Measurements from ENCODE around the gene PDIA5.
"Not testable (repeated sequence)": the region's sequence is repeated elsewhere in the genome, so short reads cannot be mapped to it uniquely, and the experiment has no call there.

Gene PDIA5

GRCh38 chr3:123099331-123100192, 32.7 kb downstream of the PDIA5 start:
- Mint-ChIP-seq H3K4me3 (no peak overlapping the region), H3K36me3 (ENCODE audit: low read depth) (peaks cover 7% of the 10 kb centered on the region), H3K4me1 (ENCODE audit: low read depth) (no peaks in the 10 kb centered on the region), H3K27ac (no peak overlapping the region), H3K9me3 (no peaks in the 10 kb centered on the region), H3K27me3 (ENCODE audit: low read depth) (no peaks in the 10 kb centered on the region)
- no peak for DNase-seq (ENCODE audit: low spot score)

DNA sequence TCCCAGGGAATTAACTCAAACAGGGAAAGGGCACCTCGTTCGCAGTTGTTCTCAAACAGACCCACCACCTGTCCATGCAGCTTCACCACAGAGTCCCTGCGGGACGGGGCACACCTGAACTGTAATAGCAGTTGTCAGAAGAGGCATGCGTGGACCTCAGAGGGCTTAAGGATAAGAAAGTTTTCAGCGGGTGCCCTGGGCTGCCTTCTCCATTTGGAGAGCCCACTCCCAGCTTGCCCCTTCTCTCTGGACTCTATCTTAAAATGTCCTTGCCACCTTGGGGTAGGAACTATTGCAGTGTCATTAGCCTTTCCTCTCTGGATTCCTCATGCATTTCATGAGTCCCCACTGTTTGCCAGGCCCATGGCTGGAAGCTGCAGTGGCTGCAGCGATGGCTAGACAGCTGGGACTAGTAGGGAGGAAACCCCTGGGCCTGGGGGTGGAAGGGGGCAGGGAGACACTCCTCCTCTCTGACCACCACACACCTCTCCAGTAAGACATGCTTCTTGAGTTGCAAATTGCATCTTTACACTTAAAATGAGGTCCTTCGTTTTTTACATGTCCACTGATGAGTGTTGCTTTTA, 33.5 kb downstream of the PDIA5 start:
- no peak overlapping the region for H3K27ac Mint-ChIP-seq
- H3K27me3 Mint-ChIP-seq (ENCODE audit: low read depth): no peaks in the 10 kb centered on the region
- H3K36me3 Mint-ChIP-seq (ENCODE audit: low read depth): peaks cover 7% of the 10 kb centered on the region
- H3K9me3 Mint-ChIP-seq: no peaks in the 10 kb centered on the region
- H3K4me3 Mint-ChIP-seq: no peak overlapping the region
- DNase-seq (ENCODE audit: low spot score): no peak
- no peaks in the 10 kb centered on the region for H3K4me1 Mint-ChIP-seq (ENCODE audit: low read depth)

GRCh38 chr3:123102249-123102648, 35.4 kb downstream of the PDIA5 start:
- no peaks in the 10 kb centered on the region for H3K27me3 Mint-ChIP-seq (ENCODE audit: low read depth)
- H3K4me1 Mint-ChIP-seq (ENCODE audit: low read depth): no peaks in the 10 kb centered on the region
- no peaks in the 10 kb centered on the region for H3K9me3 Mint-ChIP-seq
- no peak overlapping the region for H3K27ac Mint-ChIP-seq
- no peak overlapping the region for H3K4me3 Mint-ChIP-seq
- no peak for DNase-seq (ENCODE audit: low spot score)
- H3K36me3 Mint-ChIP-seq (ENCODE audit: low read depth): peaks cover 12% of the 10 kb centered on the region

- H3K9me3 Mint-ChIP-seq: no peaks in the 10 kb centered on the region
- no peak overlapping the region for H3K4me3 Mint-ChIP-seq
- no peak for DNase-seq (ENCODE audit: low spot score)
- H3K4me1 Mint-ChIP-seq (ENCODE audit: low read depth): no peaks in the 10 kb centered on the region
- peaks cover 12% of the 10 kb centered on the region for H3K36me3 Mint-ChIP-seq (ENCODE audit: low read depth)
- H3K27me3 Mint-ChIP-seq (ENCODE audit: low read depth): no peaks in the 10 kb centered on the region
- no peak overlapping the region for H3K27ac Mint-ChIP-seq
These were observed 36.0 kb downstream of the PDIA5 start for GRCh38 chr3:123102826-123103225.

DNA sequence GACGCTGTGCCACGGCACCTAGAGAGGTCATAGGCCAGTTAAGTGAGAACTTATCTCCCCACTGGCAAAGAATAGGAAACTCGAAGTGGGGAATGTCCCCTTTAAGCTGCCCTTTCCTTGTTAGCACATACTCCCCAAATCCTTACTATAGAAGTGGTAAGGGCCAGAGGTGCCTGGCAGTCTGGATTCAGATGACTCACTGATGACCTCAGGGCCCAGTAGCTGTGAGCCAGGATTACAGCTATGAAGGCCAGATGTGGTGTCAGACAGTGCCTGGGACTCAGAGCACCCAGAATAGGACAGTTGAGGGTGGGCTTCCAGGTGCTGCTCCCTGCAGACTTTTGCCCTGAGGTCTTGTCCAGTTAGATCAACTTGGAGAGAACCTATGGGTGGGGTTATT, 37.7 kb downstream of the PDIA5 start:
- H3K36me3 Mint-ChIP-seq (ENCODE audit: low read depth): peaks cover 12% of the 10 kb centered on the region
- H3K4me1 Mint-ChIP-seq (ENCODE audit: low read depth): no peaks in the 10 kb centered on the region
- DNase-seq (ENCODE audit: low spot score): no peak
- H3K27me3 Mint-ChIP-seq (ENCODE audit: low read depth): no peaks in the 10 kb centered on the region
- no peak overlapping the region for H3K4me3 Mint-ChIP-seq
- no peak overlapping the region for H3K27ac Mint-ChIP-seq
- no peaks in the 10 kb centered on the region for H3K9me3 Mint-ChIP-seq

- Mint-ChIP-seq H3K4me3 (no peak overlapping the region), H3K4me1 (ENCODE audit: low read depth) (no peaks in the 10 kb centered on the region), H3K9me3 (no peaks in the 10 kb centered on the region), H3K27ac (no peak overlapping the region), H3K36me3 (ENCODE audit: low read depth) (peaks cover 12% of the 10 kb centered on the region), H3K27me3 (ENCODE audit: low read depth) (no peaks in the 10 kb centered on the region)
- DNase-seq (ENCODE audit: low spot score): no peak
These were observed 38.7 kb downstream of the PDIA5 start for GRCh38 chr3:123105201-123106189.

DNA sequence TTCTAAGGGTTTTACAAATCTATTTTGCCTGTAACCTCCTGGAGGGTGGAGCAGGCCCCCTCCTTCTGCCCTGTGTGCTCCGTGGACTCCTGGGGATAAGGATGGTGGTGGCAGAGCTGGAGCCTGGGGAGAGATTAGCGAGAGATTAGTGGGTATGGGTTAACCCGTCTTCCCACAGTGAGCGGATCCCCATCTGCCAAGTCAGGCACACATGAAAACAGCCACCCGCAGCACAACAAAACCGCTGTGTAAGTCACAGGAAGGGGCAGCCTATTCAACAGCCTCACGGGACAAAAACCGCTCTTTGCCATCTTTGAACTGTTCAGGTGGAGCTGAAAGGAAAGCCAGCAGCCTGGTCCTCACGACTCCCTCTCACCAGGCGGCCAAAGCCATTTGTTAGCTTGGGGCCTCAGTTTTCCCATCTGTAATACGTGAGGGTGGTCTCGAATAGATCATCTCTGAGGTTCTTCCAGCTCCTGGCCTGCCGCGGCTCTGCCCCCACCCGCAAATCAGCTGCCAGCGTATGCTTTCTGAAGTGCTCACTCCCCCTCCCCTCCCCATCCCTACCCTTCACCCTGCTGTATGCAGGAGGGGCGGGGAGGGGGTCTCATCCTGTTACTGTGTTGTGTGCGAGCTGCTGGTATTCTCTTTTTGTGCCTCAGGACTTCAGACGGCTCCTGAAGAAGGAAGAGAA, 43.6 kb downstream of the PDIA5 start:
- Mint-ChIP-seq H3K27ac (no peak overlapping the region), H3K36me3 (ENCODE audit: low read depth) (peaks cover 10% of the 10 kb centered on the region), H3K27me3 (ENCODE audit: low read depth) (no peaks in the 10 kb centered on the region), H3K4me3 (no peak overlapping the region), H3K4me1 (ENCODE audit: low read depth) (peaks cover 11% of the 10 kb centered on the region), H3K9me3 (no peaks in the 10 kb centered on the region)
- DNase-seq (ENCODE audit: low spot score): no peak

GRCh38 chr3:123110976-123111615, 44.3 kb downstream of the PDIA5 start:
- Mint-ChIP-seq H3K4me1 (ENCODE audit: low read depth) (peaks cover 11% of the 10 kb centered on the region), H3K36me3 (ENCODE audit: low read depth) (peaks cover 10% of the 10 kb centered on the region), H3K9me3 (no peaks in the 10 kb centered on the region), H3K27me3 (ENCODE audit: low read depth) (no peaks in the 10 kb centered on the region), H3K4me3 (no peak overlapping the region), H3K27ac (peak overlapping the region; percentile 35)
- DNase-seq (ENCODE audit: low spot score): no peak

GRCh38 chr3:123111640-123112039, 44.8 kb downstream of the PDIA5 start:
- no peak overlapping the region for H3K4me3 Mint-ChIP-seq
- no peak for DNase-seq (ENCODE audit: low spot score)
- H3K27me3 Mint-ChIP-seq (ENCODE audit: low read depth): no peaks in the 10 kb centered on the region
- H3K4me1 Mint-ChIP-seq (ENCODE audit: low read depth): peaks cover 11% of the 10 kb centered on the region
- H3K9me3 Mint-ChIP-seq: no peaks in the 10 kb centered on the region
- H3K36me3 Mint-ChIP-seq (ENCODE audit: low read depth): peaks cover 10% of the 10 kb centered on the region
- H3K27ac Mint-ChIP-seq: no peak overlapping the region

GRCh38 chr3:123112232-123112631, 45.4 kb downstream of the PDIA5 start:
- DNase-seq (ENCODE audit: low spot score): no peak
- no peaks in the 10 kb centered on the region for H3K27me3 Mint-ChIP-seq (ENCODE audit: low read depth)
- H3K4me3 Mint-ChIP-seq: no peak overlapping the region
- no peak overlapping the region for H3K27ac Mint-ChIP-seq
- peaks cover 5% of the 10 kb centered on the region for H3K36me3 Mint-ChIP-seq (ENCODE audit: low read depth)
- no peaks in the 10 kb centered on the region for H3K9me3 Mint-ChIP-seq
- peaks cover 11% of the 10 kb centered on the region for H3K4me1 Mint-ChIP-seq (ENCODE audit: low read depth)

DNA sequence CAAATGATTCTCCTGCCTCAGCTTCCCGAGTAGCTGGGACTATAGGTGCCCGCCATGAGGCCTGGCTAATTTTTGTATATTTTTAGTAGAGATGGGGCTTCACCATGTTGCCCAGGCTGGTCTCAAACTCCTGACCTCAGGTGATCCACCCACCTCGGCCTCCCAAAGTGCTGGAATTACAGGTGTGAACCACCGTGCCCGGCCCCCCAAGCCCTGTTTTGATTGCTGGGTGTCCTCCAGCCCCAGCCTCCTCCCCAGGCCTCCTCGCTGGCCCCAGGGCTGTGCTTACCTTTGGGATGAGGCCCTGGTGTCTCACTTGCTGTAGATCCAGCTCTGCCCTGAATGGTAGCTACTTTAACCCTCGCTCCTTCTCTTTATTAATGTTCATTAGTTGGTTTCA, 45.8 kb downstream of the PDIA5 start:
- H3K36me3 Mint-ChIP-seq (ENCODE audit: low read depth); H3K27me3 Mint-ChIP-seq (ENCODE audit: low read depth); H3K4me3 Mint-ChIP-seq; H3K9me3 Mint-ChIP-seq; DNase-seq (ENCODE audit: low spot score); H3K27ac Mint-ChIP-seq: not testable (repeated sequence)
- H3K4me1 Mint-ChIP-seq (ENCODE audit: low read depth): peaks cover 11% of the 10 kb centered on the region

- Mint-ChIP-seq H3K9me3 (no peaks in the 10 kb centered on the region), H3K36me3 (ENCODE audit: low read depth) (peaks cover 7% of the 10 kb centered on the region)
These were observed 47.1 kb downstream of the PDIA5 start for GRCh38 chr3:123113889-123114450.

GRCh38 chr3:123116116-123116515, 49.3 kb downstream of the PDIA5 start:
- Mint-ChIP-seq H3K36me3 (ENCODE audit: low read depth) (peaks cover 9% of the 10 kb centered on the region), H3K27me3 (ENCODE audit: low read depth) (no peaks in the 10 kb centered on the region), H3K27ac (no peak overlapping the region), H3K4me1 (ENCODE audit: low read depth) (peaks cover 11% of the 10 kb centered on the region), H3K4me3 (no peak overlapping the region), H3K9me3 (no peaks in the 10 kb centered on the region)
- no peak for DNase-seq (ENCODE audit: low spot score)

More at GRCh38 chr3:123113889-123114450, 47.1 kb downstream of the PDIA5 start:
- DNase-seq (ENCODE audit: low spot score): no peak
- Mint-ChIP-seq H3K27ac (peak overlapping the region; percentile 59), H3K4me3 (no peak overlapping the region), H3K4me1 (ENCODE audit: low read depth) (peaks cover 11% of the 10 kb centered on the region), H3K27me3 (ENCODE audit: low read depth) (no peaks in the 10 kb centered on the region)
